RWPE2 (cell line): ENCODE data around the gene SPIC.

Experiments
- ATAC-seq: fragments of 200-7000 bp; cut with Tn5 transposase; 3 replicates; pipeline ENCODE4 v1.9.1; 2021; ENCODE audit warnings: low read depth
- DNase-seq: peaks from one replicate; pipeline ENCODE4 v3.0.0-alpha.2; 2020; ENCODE audit warnings: low spot score
- H3K27ac ChIP-seq: fragments of 450-650 bp; 2 replicates; pipeline ENCODE4 v1.5.1; 2017; ENCODE audit warnings: mild to moderate bottlenecking; ENCODE audit not compliant: poor library complexity, severe bottlenecking
- H3K27me3 ChIP-seq: fragments of 250-450 bp; sonication (Bioruptor Pico); 2 replicates; pipeline ENCODE4 v1.5.1; 2021; ENCODE audit warnings: mild to moderate bottlenecking, moderate library complexity; ENCODE audit not compliant: insufficient read depth, poor library complexity, severe bottlenecking
- H3K36me3 ChIP-seq: fragments of 250-450 bp; sonication (Bioruptor Pico); 2 replicates; pipeline ENCODE4 v1.5.1; 2020; ENCODE audit warnings: low read depth, mild to moderate bottlenecking, moderate library complexity
- H3K4me1 ChIP-seq: fragments of 250-450 bp; sonication (Bioruptor Pico); 2 replicates; pipeline ENCODE4 v1.5.1; 2021; ENCODE audit warnings: mild to moderate bottlenecking, moderate library complexity; ENCODE audit not compliant: insufficient read depth, poor library complexity, severe bottlenecking
- H3K4me3 ChIP-seq: fragments of 250-450 bp; sonication (Bioruptor Pico); 2 replicates; pipeline ENCODE4 v1.5.1; 2021; ENCODE audit warnings: mild to moderate bottlenecking, moderate library complexity; ENCODE audit not compliant: severe bottlenecking
- H3K9me3 ChIP-seq: fragments of 250-450 bp; sonication (Bioruptor Pico); 2 replicates; pipeline ENCODE4 v1.5.1; 2021; ENCODE audit warnings: mild to moderate bottlenecking, moderate library complexity; ENCODE audit not compliant: severe bottlenecking
- CTCF ChIP-seq: fragments of 450-650 bp; IDR thresholded peaks from one replicate; pipeline ENCODE4 v1.5.1; 2017; ENCODE audit warnings: mild to moderate bottlenecking, moderate library complexity; ENCODE audit not compliant: poor library complexity, severe bottlenecking

The SPIC gene

GRCh38 chr12:101501410-101501995, 26.4 kb downstream of the SPIC start:
- no peak overlapping the region for H3K27ac ChIP-seq
- ATAC-seq (no peak), DNase-seq (no peak)
- H3K36me3 ChIP-seq, result no peaks in the 10 kb centered on the region
- no peaks in the 10 kb centered on the region for H3K27me3 ChIP-seq
- no peaks in the 10 kb centered on the region for H3K9me3 ChIP-seq
- no peak overlapping the region for H3K4me3 ChIP-seq
- H3K4me1 ChIP-seq, result no peaks in the 10 kb centered on the region
- TF ChIP-seq CTCF, result no peak

- ATAC-seq (no peak), DNase-seq (no peak)
- H3K27me3 ChIP-seq, result no peaks in the 10 kb centered on the region
- no peak overlapping the region for H3K27ac ChIP-seq
- no peaks in the 10 kb centered on the region for H3K4me1 ChIP-seq
- TF ChIP-seq CTCF, result no peak
- H3K4me3 ChIP-seq, result no peak overlapping the region
- H3K9me3 ChIP-seq, result no peaks in the 10 kb centered on the region
- H3K36me3 ChIP-seq, result no peaks in the 10 kb centered on the region
Observed at GRCh38 chr12:101521136-101521535, 46.0 kb downstream of the SPIC start.

- no peak for TF ChIP-seq CTCF
- Histone ChIP-seq H3K27me3 (no peaks in the 10 kb centered on the region), H3K27ac (no peak overlapping the region), H3K4me3 (no peak overlapping the region), H3K4me1 (no peaks in the 10 kb centered on the region), H3K36me3 (no peaks in the 10 kb centered on the region), H3K9me3 (no peaks in the 10 kb centered on the region)
- ATAC-seq, result no peak
- DNase-seq, result no peak
Observed at GRCh38 chr12:101527682-101528081, 52.5 kb downstream of the SPIC start.

- H3K27me3 ChIP-seq, result no peaks in the 10 kb centered on the region
- H3K36me3 ChIP-seq, result no peaks in the 10 kb centered on the region
- no peak overlapping the region for H3K4me3 ChIP-seq
- no peak for ATAC-seq
- no peaks in the 10 kb centered on the region for H3K4me1 ChIP-seq
- H3K9me3 ChIP-seq, result no peaks in the 10 kb centered on the region
- TF ChIP-seq CTCF, result no peak
- no peak for DNase-seq
- no peak overlapping the region for H3K27ac ChIP-seq
Observed at GRCh38 chr12:101536069-101536674, 61.0 kb downstream of the SPIC start.
